HG03469 (cell line): ENCODE data around the gene RNF213.

Experiments
- ATAC-seq: cut with Tn5 transposase; IDR thresholded peaks from one replicate; pipeline ENCODE4 v1.9.1; 2021; ENCODE audit warnings: mild to moderate bottlenecking, moderate library complexity, moderate number of reproducible peaks; ENCODE audit not compliant: unreplicated experiment

Gene RNF213

GRCh38 chr17:80426671-80427326, 166.1 kb downstream of the RNF213 start:
- ATAC-seq = no peak

GRCh38 chr17:80427366-80428282, 167.0 kb downstream of the RNF213 start:
- ATAC-seq = no peak

GRCh38 chr17:80428363-80428762, 167.7 kb downstream of the RNF213 start:
- no peak for ATAC-seq

- ATAC-seq = no peak
Observed at GRCh38 chr17:80428796-80429195, 168.1 kb downstream of the RNF213 start.

- ATAC-seq = no peak
Observed at GRCh38 chr17:80429356-80430275, 169.0 kb downstream of the RNF213 start.

GRCh38 chr17:80430446-80431245, 170.0 kb downstream of the RNF213 start:
- no peak for ATAC-seq

GRCh38 chr17:80431246-80432195, 170.9 kb downstream of the RNF213 start:
- ATAC-seq = no peak

GRCh38 chr17:80432350-80432955, 171.8 kb downstream of the RNF213 start:
- no peak for ATAC-seq

GRCh38 chr17:80432961-80433550, 172.4 kb downstream of the RNF213 start:
- no peak for ATAC-seq

- ATAC-seq = no peak
Observed at GRCh38 chr17:80433916-80434666, 173.4 kb downstream of the RNF213 start.

- no peak for ATAC-seq
Observed at GRCh38 chr17:80437532-80437931, 176.9 kb downstream of the RNF213 start.

- no peak for ATAC-seq
Observed at GRCh38 chr17:80438806-80439205, 178.2 kb downstream of the RNF213 start.

- ATAC-seq = no peak
Observed at GRCh38 chr17:80439499-80439898, 178.8 kb downstream of the RNF213 start.

GRCh38 chr17:80441133-80441578, 180.5 kb downstream of the RNF213 start:
- no peak for ATAC-seq

- ATAC-seq = no peak
Observed at GRCh38 chr17:80441598-80442322, 181.1 kb downstream of the RNF213 start.

- ATAC-seq = no peak
Observed at GRCh38 chr17:80442323-80442659, 181.6 kb downstream of the RNF213 start.

- ATAC-seq = no peak
Observed at GRCh38 chr17:80442764-80443163, 182.1 kb downstream of the RNF213 start.
